HTR-8/SVneo (cell line): ENCODE measurements around the gene NOTCH1.
"Not testable (repeated sequence)": the region's sequence is repeated elsewhere in the genome, so short reads cannot be mapped to it uniquely, and the experiment has no call there.

ENCODE experiments used
- DNase-seq: peaks from one replicate; pipeline ENCODE4 v3.0.0; 2011; ENCODE audit warnings: low spot score, mixed read lengths; ENCODE audit not compliant: insufficient read length
- FAIRE-seq: peaks from 2 replicates; lab custom pipeline; 2011; peaks lifted over from hg19 to GRCh38; lab: Jason Lieb, UNC

NOTCH1 gene

DNA sequence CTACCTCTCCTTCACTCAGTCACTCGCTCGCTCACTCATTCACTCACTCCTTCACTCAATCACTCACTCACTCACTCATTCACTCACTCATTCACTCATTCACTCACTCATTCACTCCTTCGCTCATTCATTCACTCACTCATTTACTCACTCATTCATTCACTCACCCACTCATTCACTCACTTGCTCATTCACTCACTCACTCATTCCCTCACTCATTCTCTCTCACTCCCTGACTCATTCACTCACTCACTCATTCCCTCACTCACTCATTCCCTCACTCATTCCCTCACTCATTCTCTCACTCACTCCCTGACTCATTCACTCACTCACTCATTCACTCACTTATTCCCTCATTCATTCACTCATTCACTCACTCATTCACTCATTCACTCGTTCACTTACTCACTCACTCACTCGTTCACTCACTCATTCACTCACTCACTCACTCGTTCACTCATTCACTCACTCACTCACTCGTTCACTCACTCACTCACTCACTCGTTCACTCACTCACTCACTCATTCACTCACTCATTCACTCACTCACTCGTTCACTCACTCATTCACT, 33.9 kb upstream of the NOTCH1 start:
- not testable (repeated sequence) for FAIRE-seq, DNase-seq

DNA sequence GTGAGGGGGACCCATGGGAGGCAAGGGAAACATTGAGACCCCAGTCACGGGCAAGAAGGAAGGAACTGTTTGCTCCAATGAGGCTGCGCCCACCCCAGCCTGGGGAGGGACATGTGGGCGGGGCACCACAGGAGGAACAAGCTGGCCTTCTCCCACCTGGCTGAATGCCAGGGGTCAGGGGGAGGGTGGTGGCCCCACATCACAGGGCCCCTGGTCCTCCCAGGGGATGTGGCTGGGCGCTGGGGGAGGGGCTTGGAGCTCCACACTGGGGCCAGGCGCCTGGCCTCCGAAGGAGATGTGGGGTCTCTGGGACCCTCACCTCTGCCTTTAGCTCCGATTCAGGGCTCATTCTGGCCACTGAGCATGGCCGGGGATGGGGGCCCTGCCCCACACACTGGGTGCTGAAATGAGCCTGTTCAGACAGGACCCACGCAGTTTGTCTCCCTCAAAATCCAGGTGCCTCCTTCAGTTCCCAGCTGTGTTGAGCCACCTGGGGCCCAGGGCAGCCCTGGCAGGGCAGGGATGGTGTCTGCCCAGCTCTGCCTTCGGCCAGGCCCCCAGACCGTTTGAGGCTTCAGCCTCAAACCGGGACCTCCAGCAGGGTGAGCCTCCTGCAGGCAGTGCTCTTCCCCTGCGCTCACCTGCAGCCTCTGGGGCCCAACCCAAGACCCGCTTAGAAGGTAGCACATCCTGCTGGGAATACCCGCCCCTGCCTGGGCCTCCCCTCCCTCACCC, 33.2 kb upstream of the NOTCH1 start:
- no peak for DNase-seq
- no peak for FAIRE-seq

DNA sequence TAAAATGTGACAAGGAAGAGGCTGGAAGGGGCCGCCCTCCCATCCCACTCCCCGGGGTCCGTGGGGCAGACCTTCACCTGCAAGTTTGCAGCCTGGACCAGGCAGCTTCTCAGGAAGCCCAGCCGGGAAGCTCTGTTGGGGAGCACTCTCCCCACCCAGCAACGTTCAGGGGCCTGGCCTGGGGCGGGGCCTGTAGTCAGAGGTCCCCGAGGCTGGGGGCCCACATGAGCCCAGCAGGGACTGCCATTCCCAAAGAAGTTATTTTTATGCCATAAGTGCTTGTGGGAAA, 32.7 kb upstream of the NOTCH1 start:
- no peak for FAIRE-seq
- no peak for DNase-seq

DNA sequence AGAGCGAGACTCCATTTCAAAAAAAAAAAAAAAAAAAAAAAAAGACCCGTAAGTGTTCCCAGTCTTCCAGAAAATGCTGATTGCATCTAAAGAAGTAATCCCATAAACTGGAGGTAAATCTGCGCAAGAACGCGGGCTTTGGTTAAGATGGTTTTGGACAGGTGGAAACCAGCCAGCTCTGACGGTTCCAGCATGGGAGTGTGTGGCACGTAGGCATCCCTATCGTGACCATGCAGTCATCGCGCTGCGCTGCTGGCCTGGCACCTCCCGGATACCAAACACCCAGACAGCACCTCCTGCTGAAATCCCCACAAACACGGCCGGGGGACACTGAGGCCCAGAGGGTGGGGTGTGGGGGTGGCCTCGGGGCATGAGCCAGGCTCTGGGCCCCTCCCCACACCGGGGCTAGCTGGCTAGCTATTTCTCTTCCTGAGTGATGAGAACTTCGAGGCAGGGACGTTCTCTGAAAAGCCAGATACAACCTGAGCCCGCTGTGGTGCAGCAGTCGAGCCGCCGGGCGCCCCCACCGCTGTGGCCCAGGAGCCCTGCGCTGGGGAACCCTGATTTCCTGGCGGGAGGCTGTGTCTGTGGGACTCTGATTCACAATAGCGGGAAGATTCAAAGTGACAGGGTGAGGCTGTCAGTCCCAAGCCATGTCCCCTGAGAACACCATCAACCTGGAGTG, 32.2 kb upstream of the NOTCH1 start:
- no peak for DNase-seq
- FAIRE-seq, result no peak

DNA sequence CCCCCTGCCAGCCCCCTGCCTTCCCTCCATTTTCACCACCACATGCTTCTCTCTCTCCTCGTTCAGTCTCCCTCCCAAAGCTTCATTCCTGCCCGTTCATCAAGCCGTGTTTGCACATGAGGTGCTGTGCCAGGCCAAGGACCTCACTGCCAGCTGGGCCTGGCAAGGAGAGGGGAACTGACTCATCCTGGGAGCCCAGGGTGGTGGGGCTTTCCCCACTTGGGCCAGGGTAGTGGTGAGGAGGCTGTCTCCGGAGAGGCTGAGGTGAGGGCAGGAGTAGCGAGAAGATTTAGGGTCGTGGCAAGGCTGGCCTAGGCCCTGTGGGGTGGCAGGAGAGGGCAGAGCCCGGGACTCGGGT, 30.4 kb upstream of the NOTCH1 start:
- FAIRE-seq, result no peak
- no peak for DNase-seq

DNA sequence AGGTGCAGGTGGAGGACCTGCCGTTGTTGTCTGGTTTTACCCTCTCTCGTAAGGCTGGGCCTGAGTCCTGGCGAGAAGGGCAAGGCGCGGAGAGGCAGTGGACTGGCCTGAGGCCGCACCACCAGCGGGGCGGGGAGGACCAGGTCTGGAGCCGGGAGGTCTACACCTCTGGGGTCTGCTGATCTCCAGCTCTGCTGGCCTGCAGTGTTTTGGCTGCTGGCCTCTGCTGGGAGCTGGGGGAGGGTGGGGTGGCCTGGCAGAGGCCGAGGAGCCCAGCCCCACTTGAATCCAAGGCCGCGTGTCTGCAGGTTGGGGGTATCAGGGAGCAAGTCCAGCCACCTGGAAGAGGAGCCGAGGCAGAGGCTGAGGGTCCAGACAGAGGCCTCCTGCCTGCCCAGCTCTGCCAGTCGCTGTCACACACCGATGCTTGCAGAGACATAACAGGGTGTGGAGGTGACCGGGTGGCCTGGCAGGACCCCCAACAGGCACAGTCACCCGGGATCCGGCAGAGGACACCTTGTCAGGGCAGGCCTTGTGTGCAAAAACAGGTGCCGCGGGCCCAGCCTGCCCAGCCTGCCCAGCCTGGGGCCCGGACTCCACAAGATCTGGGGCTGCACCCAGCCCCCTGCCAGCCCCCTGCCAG, 29.9 kb upstream of the NOTCH1 start:
- DNase-seq (no peak), FAIRE-seq (no peak)

DNA sequence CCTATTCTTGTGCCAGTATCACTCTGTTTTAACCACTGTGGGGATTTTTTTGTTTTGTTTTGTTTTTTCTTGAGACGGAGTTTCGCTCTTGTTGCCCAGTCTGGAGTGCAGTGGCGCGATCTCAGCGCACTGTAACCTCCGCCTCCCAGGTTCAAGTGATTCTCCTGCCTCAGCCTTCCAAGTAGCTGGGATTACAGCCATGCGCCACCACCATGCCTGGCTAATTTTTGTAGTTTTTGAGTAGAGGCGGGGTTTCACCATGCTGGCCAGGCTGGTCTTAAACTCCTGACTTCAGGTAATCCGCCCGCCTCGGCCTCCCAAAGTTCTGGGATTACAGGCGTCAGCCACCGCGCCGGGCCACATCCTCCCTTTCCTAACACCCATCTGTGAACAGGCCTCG, 28.8 kb upstream of the NOTCH1 start:
- not testable (repeated sequence) for DNase-seq, FAIRE-seq

DNA sequence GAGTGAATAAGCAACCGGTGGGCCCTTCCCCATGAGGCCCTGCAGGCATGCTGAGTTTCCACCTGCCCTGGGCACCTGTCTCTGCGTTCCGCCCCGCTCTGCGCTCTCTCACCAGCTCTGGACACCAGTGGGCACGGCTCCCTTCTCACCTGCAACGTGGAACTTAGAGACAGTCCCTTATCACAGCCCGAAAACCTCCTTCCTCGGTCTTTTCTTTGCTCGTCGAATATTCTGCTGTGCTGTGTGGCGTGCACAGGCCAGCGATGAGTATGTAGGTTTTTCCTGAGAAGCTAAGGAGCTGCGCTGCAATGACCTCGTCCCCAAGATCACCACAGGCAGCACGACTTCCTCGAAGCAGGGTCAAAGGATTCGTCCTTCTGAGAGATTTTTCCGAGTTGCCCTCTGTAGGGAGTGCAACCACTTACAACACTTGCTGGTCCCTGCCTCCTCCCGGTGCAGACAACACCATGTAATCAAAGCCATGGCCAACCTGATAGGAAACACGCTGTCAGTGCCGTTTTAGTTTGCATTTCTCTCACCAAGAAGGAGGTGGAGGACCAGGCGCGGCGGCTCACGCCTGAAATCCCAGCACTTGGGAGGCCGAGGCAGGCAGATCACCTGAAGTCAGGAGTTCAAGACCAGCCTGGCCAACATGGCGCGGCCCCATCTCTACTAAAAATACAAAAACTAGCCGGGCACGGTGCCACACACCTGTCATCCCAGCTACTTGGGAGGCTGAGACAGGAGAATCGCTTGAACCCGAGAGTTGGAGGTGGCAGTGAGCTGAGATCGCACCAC, 27.2 kb upstream of the NOTCH1 start:
- DNase-seq (no peak), FAIRE-seq (no peak)

DNA sequence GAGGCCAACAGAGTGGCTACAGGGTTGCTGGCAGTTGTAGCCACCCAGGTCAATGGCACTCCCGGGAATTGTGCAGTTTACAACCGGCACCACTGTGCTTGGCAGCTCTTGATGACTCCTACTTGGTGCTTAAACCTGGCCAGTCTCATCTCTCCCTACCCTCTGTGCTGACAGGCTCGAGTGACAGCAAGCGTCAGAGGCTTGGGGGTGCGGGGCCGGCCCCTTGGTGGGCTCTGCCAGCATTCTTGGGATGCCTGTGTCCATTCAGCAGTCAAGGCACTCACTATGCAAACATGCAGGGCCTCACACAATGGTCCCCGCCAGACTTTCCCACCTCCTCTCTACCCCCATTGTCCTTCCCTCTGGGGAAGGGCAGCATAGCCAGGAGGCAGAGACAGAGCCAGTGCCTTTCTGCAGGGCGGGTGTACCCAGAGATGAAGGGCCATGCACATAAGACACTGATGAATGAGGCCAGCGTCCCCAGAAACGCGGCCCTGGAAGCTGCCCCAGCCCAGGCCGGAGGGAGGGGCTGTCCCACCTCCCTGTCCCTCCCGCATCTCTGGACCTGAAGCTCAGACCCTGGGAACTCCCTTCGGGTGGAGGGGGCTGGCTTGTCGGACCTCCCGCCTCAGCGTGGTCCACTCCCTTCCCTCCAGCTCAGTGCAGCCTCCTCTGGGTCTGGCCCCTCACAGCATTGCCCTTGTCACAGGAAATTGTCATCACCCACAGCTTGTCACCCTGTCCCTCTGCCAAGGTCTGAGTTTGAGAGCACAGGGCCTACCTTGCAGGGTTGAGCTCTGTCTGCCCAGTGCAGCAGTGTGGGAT, 26.4 kb upstream of the NOTCH1 start:
- peak; percentile 82 for FAIRE-seq
- peak; percentile 84 for DNase-seq

DNA sequence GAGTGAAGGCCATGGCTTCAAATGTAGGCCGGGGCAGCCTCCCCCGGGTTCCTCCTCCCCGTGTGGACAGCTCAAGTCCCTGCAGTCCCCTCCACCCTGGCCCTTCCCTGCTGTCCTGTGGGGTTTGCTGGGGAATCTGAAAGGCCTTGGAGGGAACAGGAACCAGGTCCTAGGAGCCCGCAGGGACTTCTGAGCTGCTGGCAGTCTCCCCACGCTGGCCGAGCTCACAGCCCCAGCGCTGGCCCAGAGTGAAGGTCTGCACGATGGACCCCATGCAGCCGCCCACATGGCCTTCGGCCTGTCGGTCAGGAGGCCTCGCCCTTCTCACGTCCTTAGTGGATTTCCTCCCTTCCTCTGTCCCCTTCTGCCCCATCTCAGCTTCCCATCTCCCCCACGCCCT, 25.7 kb upstream of the NOTCH1 start:
- FAIRE-seq, result no peak

DNA sequence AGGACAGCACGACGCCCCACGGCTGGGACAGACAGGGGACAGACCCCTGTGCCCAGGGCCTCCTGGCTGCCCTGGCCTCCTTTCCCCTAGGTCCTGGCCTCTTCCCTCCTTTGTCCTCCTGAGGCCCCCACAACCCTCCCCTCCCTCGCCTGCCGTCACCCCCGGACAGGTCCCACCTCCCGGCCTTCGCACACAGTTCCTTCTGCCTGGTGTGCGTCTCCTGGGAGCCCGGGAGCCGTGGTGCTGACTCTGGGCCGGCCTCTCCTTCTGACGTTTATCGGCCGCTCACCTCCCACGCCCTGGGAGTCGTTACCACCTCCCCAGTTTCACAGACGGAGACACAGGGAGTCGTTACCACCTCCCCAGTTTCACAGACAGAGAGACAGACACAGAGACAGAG, 25.1 kb upstream of the NOTCH1 start:
- DNase-seq, result no peak
- FAIRE-seq, result no peak

More for the DNA sequence above, 25.7 kb upstream of the NOTCH1 start:
- DNase-seq, result no peak

DNA sequence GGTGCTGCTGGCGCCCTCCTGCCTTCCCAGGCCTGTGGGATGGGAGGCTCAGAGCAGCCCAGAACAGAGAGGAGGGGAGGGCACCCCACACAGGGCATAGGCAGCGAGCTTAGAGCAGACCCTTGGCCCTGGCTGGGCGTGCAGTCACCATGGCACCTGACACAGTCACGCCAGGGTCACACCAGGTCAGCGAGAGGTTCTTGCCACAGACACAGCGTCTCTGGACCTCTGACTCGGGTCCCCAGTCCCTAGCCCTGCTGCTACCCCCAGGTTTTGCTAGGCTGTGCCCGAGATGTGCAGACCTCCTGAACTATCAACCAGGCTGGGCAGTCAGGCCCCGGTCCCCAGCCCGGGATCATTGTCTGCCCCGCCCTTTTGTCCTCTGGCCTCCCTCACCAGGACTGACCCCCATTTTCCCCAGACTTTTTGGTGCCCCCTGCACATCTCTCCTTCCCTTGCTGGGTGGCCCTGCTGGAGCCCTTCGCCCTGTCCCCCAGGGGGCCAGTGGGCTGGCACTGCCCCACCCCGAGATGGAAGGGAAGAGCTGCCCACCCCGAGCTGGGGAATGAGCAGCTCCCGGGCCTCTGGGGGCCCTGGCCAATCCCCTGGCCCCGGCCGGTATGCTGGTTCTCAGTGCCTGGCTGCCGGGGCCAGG, 24.5 kb upstream of the NOTCH1 start:
- FAIRE-seq (no peak), DNase-seq (no peak)

DNA sequence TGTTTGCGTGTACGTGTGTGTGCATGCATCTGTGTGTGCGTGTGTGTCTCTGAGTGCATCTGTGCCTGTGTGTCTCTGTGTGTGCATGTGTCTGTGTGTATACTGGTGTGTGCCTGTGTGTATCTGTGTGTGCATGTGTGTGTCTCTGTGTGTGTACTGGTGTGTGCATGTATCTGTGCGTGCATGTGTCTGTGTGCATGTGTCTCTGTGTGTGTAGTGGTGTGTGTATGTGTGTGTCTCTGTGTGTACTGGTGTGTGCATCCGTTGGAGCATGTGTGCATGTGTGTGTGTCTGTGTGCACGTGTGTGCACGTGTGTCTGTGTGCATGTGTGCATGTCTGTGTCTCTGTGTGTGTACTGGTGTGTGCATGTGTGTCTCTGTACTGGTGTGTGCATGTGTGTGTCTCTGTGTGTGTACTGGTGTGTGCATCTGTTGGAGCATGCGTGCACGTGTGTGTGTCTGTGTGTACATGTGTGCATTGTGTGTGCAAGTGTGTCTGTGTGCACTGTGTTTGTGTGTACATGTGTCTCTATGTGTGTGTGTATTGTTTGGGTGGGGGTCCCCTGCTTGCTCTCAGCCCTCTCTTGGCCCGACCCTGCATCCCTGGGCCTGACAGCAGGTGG, 23.8 kb upstream of the NOTCH1 start:
- peak; percentile 96 for FAIRE-seq

DNA sequence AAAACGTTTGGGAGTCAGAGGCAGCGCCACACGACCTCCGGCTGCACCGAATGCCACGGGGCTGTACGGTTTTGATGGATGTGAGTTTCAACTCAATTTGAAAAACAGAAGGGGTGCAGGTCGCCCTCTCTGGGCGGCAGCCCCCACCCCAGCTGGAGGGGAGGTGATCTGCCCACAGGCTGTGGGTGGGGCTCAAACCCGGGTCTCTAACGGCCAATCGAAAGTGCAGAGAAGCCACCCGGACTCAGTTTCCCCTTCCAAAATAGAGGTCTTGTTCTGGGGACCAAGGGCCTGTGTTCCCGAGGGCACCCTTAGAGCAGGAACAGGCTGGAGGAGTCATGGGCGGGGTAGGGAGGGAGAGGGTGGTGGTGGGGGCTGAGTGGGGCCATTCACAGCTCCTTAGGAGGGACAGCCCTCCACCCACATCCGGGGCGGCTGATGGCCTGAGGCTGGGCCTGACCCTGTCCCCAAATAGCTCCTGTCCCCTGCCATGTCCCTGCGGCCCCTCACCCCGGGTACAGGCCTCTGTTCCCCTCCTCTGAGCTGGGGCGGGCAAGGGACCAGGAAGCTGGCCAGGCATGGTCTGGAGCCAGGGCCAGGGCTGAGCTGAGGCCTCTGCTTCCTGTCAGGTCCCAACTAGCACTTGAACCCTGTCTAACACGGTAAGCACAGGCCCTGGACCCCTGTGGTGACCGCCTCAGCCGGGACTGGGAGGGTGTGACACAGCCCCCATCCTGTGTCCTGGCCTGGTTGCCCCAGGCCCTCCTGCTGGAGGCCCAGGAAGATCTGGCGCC, 22.6 kb upstream of the NOTCH1 start:
- FAIRE-seq (no peak), DNase-seq (no peak)

More for the DNA sequence above, 23.8 kb upstream of the NOTCH1 start:
- DNase-seq, result no peak

DNA sequence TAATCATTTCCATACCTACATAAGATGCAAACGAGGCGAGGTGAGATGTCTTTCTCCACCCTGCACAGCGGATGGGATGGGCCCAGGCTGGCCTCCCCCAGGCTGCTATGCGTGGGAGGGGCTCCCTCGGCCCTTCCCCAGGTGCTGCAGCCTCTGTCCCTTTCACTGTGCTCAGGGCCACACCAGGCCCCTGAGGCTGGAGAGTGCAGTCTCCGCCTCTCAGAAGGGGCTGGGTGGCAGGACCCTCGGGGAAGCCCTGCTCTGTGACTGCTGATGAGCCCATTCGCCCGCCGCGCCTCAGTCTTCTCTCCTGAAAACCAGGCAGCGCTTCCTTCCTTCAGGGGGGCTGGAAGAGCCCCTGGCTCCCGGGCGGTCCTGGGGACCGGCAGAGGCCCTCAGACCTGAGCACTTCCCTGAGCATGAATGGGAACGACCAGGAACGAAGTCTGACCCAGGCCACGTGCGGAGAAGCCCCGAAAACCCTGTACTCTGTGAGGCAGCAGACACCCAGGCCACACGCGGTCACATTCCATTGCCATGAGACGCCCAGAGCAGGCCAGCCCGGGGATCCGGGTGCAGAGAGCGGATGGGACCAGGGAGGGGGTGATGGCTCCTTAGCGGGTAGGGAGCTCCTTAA, 21.9 kb upstream of the NOTCH1 start:
- FAIRE-seq (peak; percentile 81), DNase-seq (peak; percentile 90)

DNA sequence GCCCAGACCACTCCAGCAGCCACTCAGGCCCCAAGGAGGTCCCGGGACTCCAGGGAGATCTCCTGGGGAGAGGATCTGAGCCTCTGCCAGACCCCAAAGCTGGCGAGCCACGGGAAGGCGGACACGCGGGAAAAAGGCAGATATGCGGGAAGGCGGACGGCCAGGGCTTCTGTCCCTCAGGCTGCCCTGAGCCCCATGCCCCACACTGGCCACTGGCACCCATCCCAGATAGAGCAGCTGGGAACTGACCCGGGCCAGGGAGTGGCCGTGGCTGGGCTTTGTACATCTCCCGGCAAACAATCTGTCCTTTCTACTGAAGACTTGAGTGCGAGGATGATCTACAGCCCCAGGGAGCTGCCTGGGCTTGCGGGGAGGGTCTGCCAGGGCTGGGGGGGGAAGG, 21.1 kb upstream of the NOTCH1 start:
- FAIRE-seq (no peak), DNase-seq (no peak)

DNA sequence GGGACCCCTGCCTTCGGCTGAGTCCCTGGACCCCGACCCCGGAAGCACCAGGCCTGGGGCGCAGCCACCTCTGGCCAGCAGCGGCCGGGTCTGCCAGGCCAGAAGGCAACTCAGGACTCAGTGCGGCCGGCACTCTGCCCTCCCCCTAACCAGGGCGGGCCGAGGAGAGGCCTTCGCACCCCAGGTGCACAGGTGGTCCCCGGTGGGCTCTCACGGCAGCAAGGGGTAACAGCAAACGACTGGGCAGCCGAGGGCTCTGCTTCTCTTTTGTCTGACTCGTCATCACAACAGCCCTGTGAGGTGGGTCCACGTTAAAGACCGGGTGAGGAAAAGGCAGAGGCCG, 20.7 kb upstream of the NOTCH1 start:
- no peak for FAIRE-seq
- DNase-seq, result no peak
